ENCODE results near the gene CNR2.
"Not testable (repeated sequence)": the region's sequence is repeated elsewhere in the genome, so short reads cannot be mapped to it uniquely, and the experiment has no call there.

The CNR2 gene

GRCh38 chr1:23895993-23896392 is 17.2 kb downstream of the CNR2 start:
- no peak overlapping the region for H3K27ac ChIP-seq

GRCh38 chr1:23895082-23895481 is 18.1 kb downstream of the CNR2 start:
- no peak for DNase-seq (ENCODE audit: low read depth, low spot score)
- H3K27ac ChIP-seq = no peak overlapping the region

More at GRCh38 chr1:23895993-23896392, 17.2 kb downstream of the CNR2 start:
- DNase-seq (ENCODE audit: low read depth, low spot score) = no peak

- H3K27ac ChIP-seq = no peak overlapping the region
Measured at GRCh38 chr1:23889074-23889473, 24.1 kb downstream of the CNR2 start.

GRCh38 chr1:23885222-23885621 is 27.9 kb downstream of the CNR2 start:
- DNase-seq (ENCODE audit: low read depth, low spot score) = no peak
- no peak overlapping the region for H3K27ac ChIP-seq

More at GRCh38 chr1:23889074-23889473, 24.1 kb downstream of the CNR2 start:
- DNase-seq (ENCODE audit: low read depth, low spot score) = no peak

- H3K27ac ChIP-seq = no peak overlapping the region
- no peak for DNase-seq (ENCODE audit: low read depth, low spot score)
Measured at GRCh38 chr1:23882746-23883145, 30.4 kb downstream of the CNR2 start.

GRCh38 chr1:23879809-23880208 is 33.4 kb downstream of the CNR2 start:
- H3K27ac ChIP-seq = no peak overlapping the region
- no peak for DNase-seq (ENCODE audit: low read depth, low spot score)

- no peak overlapping the region for H3K27ac ChIP-seq
- no peak for DNase-seq (ENCODE audit: low read depth, low spot score)
Measured at GRCh38 chr1:23878668-23879067, 34.5 kb downstream of the CNR2 start.

GRCh38 chr1:23875382-23875781 is 37.8 kb downstream of the CNR2 start:
- DNase-seq (ENCODE audit: low read depth, low spot score) = no peak
- H3K27ac ChIP-seq = no peak overlapping the region

GRCh38 chr1:23872421-23872820 is 40.7 kb downstream of the CNR2 start:
- no peak for DNase-seq (ENCODE audit: low read depth, low spot score)
- H3K27ac ChIP-seq = no peak overlapping the region

- DNase-seq (ENCODE audit: low read depth, low spot score) = no peak
- H3K27ac ChIP-seq = no peak overlapping the region
Measured at GRCh38 chr1:23869051-23869450, 44.1 kb downstream of the CNR2 start.

- DNase-seq (ENCODE audit: low read depth, low spot score) = no peak
- no peak overlapping the region for H3K27ac ChIP-seq
Measured at GRCh38 chr1:23868557-23869016, 44.6 kb downstream of the CNR2 start.

GRCh38 chr1:23867895-23868556 is 45.1 kb downstream of the CNR2 start, which contains the start of gene FUCA1:
Gene FUCA1 (minus strand): TSS chr1:23868290. CDS start chr1:23868286, 4 bp downstream.
- no peak within 1 kb of the TSS for H3K27ac ChIP-seq
- DNase-seq (ENCODE audit: low read depth, low spot score) = peak; percentile 34

GRCh38 chr1:23867542-23867894 is 45.6 kb downstream of the CNR2 start:
- no peak overlapping the region for H3K27ac ChIP-seq
- no peak for DNase-seq (ENCODE audit: low read depth, low spot score)

- peak overlapping the region; percentile 66 for H3K27ac ChIP-seq
- DNase-seq (ENCODE audit: low read depth, low spot score) = peak; percentile 94
Measured at GRCh38 chr1:23865543-23865930, 47.6 kb downstream of the CNR2 start.

GRCh38 chr1:23864801-23865542 is 48.2 kb downstream of the CNR2 start:
- no peak for DNase-seq (ENCODE audit: low read depth, low spot score)
- H3K27ac ChIP-seq = peak overlapping the region; percentile 66

- H3K27ac ChIP-seq = no peak overlapping the region
- DNase-seq (ENCODE audit: low read depth, low spot score) = no peak
Measured at GRCh38 chr1:23862640-23863039, 50.5 kb downstream of the CNR2 start.

GRCh38 chr1:23854568-23854967 is 58.6 kb downstream of the CNR2 start:
- DNase-seq (ENCODE audit: low read depth, low spot score) = no peak
- no peak overlapping the region for H3K27ac ChIP-seq

- DNase-seq (ENCODE audit: low read depth, low spot score); H3K27ac ChIP-seq: not testable (repeated sequence)
Measured at GRCh38 chr1:23853124-23853523, 60.0 kb downstream of the CNR2 start.

GRCh38 chr1:23851406-23851805 is 61.8 kb downstream of the CNR2 start:
- DNase-seq (ENCODE audit: low read depth, low spot score); H3K27ac ChIP-seq: not testable (repeated sequence)

- no peak for DNase-seq (ENCODE audit: low read depth, low spot score)
- no peak overlapping the region for H3K27ac ChIP-seq
Measured at GRCh38 chr1:23848673-23849616, 64.2 kb downstream of the CNR2 start.
